HCT116 (cell line): ENCODE results near the gene GRB10. TPM values are rescaled to one million over a fixed set of nuclear protein-coding genes. Genes with fewer than 3 reads are reported as not detected.

ENCODE experiments used
- ATAC-seq: fragments of 200-7000 bp; cut with Tn5 transposase; 2 replicates; pipeline ENCODE4 v1.9.1; 2020; ENCODE audit warnings: mild to moderate bottlenecking, moderate library complexity
- BruUV-seq: library from RNA; stranded (reverse); fragments of 400-500 nt; replicated peaks from 2 replicates; lab custom pipeline; 2021; lab: Mats Ljungman, UMichigan
- CTCF ChIA-PET: fragments of 300-600 bp; sonication (Branson Sonifier 250); formaldehyde crosslinking; loops from one replicate; lab custom pipeline; 2021; ENCODE audit warnings: antibody characterized with exemption; lab: Charles Lee
- POLR2A ChIA-PET: fragments of 300-600, 350-600 bp; sonication (Branson Sonifier 250); formaldehyde crosslinking; loops from one replicate; lab custom pipeline; 2021; ENCODE audit warnings: antibody characterized with exemption; lab: Charles Lee
- RAD21 ChIA-PET, 2 experiments: fragments of 300-600 bp; sonication (Branson Sonifier 250); formaldehyde crosslinking; loops; one replicate each; lab custom pipeline; 2023; ENCODE audit warnings: low total read pairs in 2 of 2; ENCODE audit not compliant: uncharacterized antibody in 2 of 2, unreplicated experiment in 2 of 2, low non-redundant PET in 1 of 2; lab: Charles Lee
- DNase-seq: peaks from one replicate; pipeline ENCODE4 v3.0.0-alpha.2; 2010; ENCODE audit warnings: low read depth, low spot score
- H2AFZ ChIP-seq: fragments of 200-600 bp; shearing (Covaris generic), sonication (generic); 2 replicates; pipeline ENCODE4 v1.6.1; 2017; ENCODE audit warnings: low read depth, mixed run types, mixed read lengths, antibody characterized with exemption, low read length; ENCODE audit not compliant: poor library complexity, severe bottlenecking
- H3K27ac ChIP-seq: 2 replicates; pipeline ENCODE4 v1.5.1; 2012; ENCODE audit warnings: low read depth, low read length
- H3K27me3 ChIP-seq: fragments of 200-600 bp; sonication (generic); 2 replicates; pipeline ENCODE4 v1.6.1; 2016; ENCODE audit warnings: mixed run types, low read length, mixed read lengths; ENCODE audit not compliant: insufficient read depth
- H3K36me3 ChIP-seq, 2 experiments: fragments of 200-500 bp in 1 of 2; fragments of 200-600 bp in 1 of 2; sonication (Bioruptor generic) in 1 of 2; sonication (generic) in 1 of 2; 2 replicates each; pipeline versions ENCODE4 v1.5.1 to v1.6.1; 2014 to 2016; ENCODE audit warnings: low read length in 2 of 2, inconsistent platforms in 1 of 2, mixed read lengths in 1 of 2, mixed run types in 1 of 2; ENCODE audit not compliant: insufficient read depth in 2 of 2, control insufficient read depth in 1 of 2
- H3K4me1 ChIP-seq, 2 experiments: fragments of 200-600 bp in 1 of 2; sonication (generic) in 1 of 2; 2 replicates each; pipeline versions ENCODE4 v1.5.1 to v1.6.1; 2012 to 2017; ENCODE audit warnings: low read length in 2 of 2, inconsistent platforms in 1 of 2, mild to moderate bottlenecking in 1 of 2, mixed read lengths in 1 of 2, mixed run types in 1 of 2, moderate library complexity in 1 of 2; ENCODE audit not compliant: insufficient read depth in 2 of 2, control insufficient read depth in 1 of 2
- H3K4me2 ChIP-seq: fragments of 200-600 bp; sonication (generic); 2 replicates; pipeline ENCODE4 v1.6.1; 2017; ENCODE audit warnings: mixed run types, low read length, mixed read lengths
- H3K4me3 ChIP-seq, 2 experiments: fragments of 200-600 bp in 1 of 2; sonication (generic) in 1 of 2; replicated peaks in 1 of 2; 2 replicates each; pipeline ENCODE4 v1.5.1; 2011 to 2016; ENCODE audit warnings: low read length in 2 of 2, control low read depth in 1 of 2, low read depth in 1 of 2, mild to moderate bottlenecking in 1 of 2, mixed read lengths in 1 of 2, mixed run types in 1 of 2
- H3K79me2 ChIP-seq: fragments of 200-600 bp; sonication (generic); 2 replicates; pipeline ENCODE4 v1.6.1; 2017; ENCODE audit warnings: mild to moderate bottlenecking, mixed run types, low read length, moderate library complexity, mixed read lengths; ENCODE audit not compliant: insufficient read depth
- H3K9ac ChIP-seq: fragments of 200-600 bp; sonication (generic); 2 replicates; pipeline ENCODE4 v1.6.1; 2016; ENCODE audit warnings: low read length, mixed read lengths
- H3K9me2 ChIP-seq: fragments of 200-600 bp; sonication (generic), shearing (Covaris generic); 2 replicates; pipeline ENCODE4 v1.6.1; 2017; ENCODE audit warnings: mixed run types, mild to moderate bottlenecking, moderate library complexity; ENCODE audit not compliant: insufficient read depth
- H3K9me3 ChIP-seq, 2 experiments: fragments of 200-500 bp in 1 of 2; fragments of 200-600 bp in 1 of 2; sonication (Bioruptor generic) in 1 of 2; sonication (generic) in 1 of 2; 2 replicates each; pipeline ENCODE4 v1.6.1; 2014 to 2017; ENCODE audit warnings: low read length in 2 of 2, mixed read lengths in 2 of 2, inconsistent platforms in 1 of 2, low read depth in 1 of 2, mild to moderate bottlenecking in 1 of 2, mixed run types in 1 of 2, moderate library complexity in 1 of 2; ENCODE audit not compliant: control insufficient read depth in 1 of 2, insufficient read depth in 1 of 2
- H4K20me1 ChIP-seq: fragments of 200-600 bp; sonication (generic), shearing (Covaris generic); 2 replicates; pipeline ENCODE4 v1.6.1; 2017; ENCODE audit warnings: mixed run types, mild to moderate bottlenecking, moderate library complexity; ENCODE audit not compliant: insufficient read depth
- EGR1 ChIP-seq: IDR thresholded peaks from 2 replicates; pipeline ENCODE4 v1.6.1; 2012; ENCODE audit warnings: low read depth
- EZH2 ChIP-seq: fragments of 200-600 bp; sonication (generic); IDR thresholded peaks from 2 replicates; pipeline ENCODE4 v1.6.1; 2017; ENCODE audit warnings: antibody characterized with exemption, mixed run types
- JUND ChIP-seq: IDR thresholded peaks from 2 replicates; pipeline ENCODE4 v1.6.1; 2012
- POLR2AphosphoS5 ChIP-seq: IDR thresholded peaks from 2 replicates; pipeline ENCODE4 v1.6.1; 2011; ENCODE audit warnings: mild to moderate bottlenecking, low read depth, low read length, moderate library complexity
- SIN3A ChIP-seq: IDR thresholded peaks from 2 replicates; pipeline ENCODE4 v1.6.1; 2012; ENCODE audit warnings: low read depth
- SP1 ChIP-seq: IDR thresholded peaks from 2 replicates; pipeline ENCODE4 v1.6.1; 2012; ENCODE audit warnings: low read depth
- SRF ChIP-seq: IDR thresholded peaks from 2 replicates; pipeline ENCODE4 v1.6.1; 2012; ENCODE audit warnings: low read depth
- TCF7L2 ChIP-seq: IDR thresholded peaks from 2 replicates; pipeline ENCODE4 v1.7.0; 2011; ENCODE audit warnings: borderline replicate concordance, inconsistent platforms; ENCODE audit not compliant: insufficient read depth, insufficient read length; ENCODE audit errors: extremely low read depth
- YY1 ChIP-seq: IDR thresholded peaks from 2 replicates; pipeline ENCODE4 v1.6.1; 2011; ENCODE audit warnings: low read length, low read depth, moderate library complexity, mild to moderate bottlenecking; ENCODE audit not compliant: insufficient replicate concordance; ENCODE audit errors: extremely low read depth
- ZBTB33 ChIP-seq: IDR thresholded peaks from 2 replicates; pipeline ENCODE4 v1.6.1; 2011; ENCODE audit warnings: mild to moderate bottlenecking, low read length, moderate library complexity; ENCODE audit not compliant: insufficient replicate concordance; ENCODE audit errors: extremely low read depth
- ZNF274 ChIP-seq: fragments of 200-500 bp; sonication (Bioruptor generic); IDR thresholded peaks from 2 replicates; pipeline ENCODE4 v1.6.1; 2014; ENCODE audit warnings: mild to moderate bottlenecking, low read depth, low read length, inconsistent platforms
- intact Hi-C: fragments of 100-400 bp; cut with micrococcal nuclease; formaldehyde crosslinking; loops from 2 replicates; pipeline ENCODE4 v1.10.0; 2022
- total RNA-seq: library from RNA; stranded (reverse); gene quantifications from one replicate; pipeline ENCODE4 v1.2.1, GENCODE V29; 2021; ENCODE audit not compliant: unreplicated experiment
- TF ChIP-seq, protein P1 (sequence below), 3 experiments: fragments of 200-600 bp in 1 of 3; sonication (generic) in 1 of 3; IDR thresholded peaks in 2 of 3; conservative IDR thresholded peaks in 1 of 3; 2 replicates each; pipeline ENCODE4 v1.5.1; 2012 to 2017; ENCODE audit warnings: low read depth in 2 of 3, low read length in 2 of 3, antibody characterized with exemption in 1 of 3, borderline replicate concordance in 1 of 3, control low read depth in 1 of 3, mild to moderate bottlenecking in 1 of 3, mixed read lengths in 1 of 3, mixed run types in 1 of 3, moderate library complexity in 1 of 3; ENCODE audit not compliant: insufficient read depth in 1 of 3

The GRB10 gene
- total RNA-seq, 1 experiment from 2014 or later = 37.3 TPM

DNA sequence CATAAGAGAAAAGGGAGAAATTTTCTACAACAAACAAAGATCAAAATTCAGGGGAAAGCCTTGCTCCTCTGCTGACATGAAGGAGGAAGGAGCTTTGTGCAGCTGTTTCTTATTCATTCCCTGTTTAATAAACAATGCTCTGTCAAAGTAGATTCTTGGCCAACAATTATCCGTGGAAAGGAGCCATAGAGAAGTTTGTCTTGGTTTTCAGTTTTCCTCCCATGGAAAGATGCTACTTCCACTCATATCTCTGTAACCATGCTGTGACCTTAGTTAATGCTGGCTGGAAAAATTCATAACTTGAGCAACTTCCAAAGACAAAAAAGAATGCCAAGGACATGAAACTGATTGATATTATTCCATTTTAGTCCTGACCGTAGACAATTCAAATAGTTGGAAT, 225.6 kb downstream of the GRB10 start (continued):
- TF ChIP-seq, protein P1, sequence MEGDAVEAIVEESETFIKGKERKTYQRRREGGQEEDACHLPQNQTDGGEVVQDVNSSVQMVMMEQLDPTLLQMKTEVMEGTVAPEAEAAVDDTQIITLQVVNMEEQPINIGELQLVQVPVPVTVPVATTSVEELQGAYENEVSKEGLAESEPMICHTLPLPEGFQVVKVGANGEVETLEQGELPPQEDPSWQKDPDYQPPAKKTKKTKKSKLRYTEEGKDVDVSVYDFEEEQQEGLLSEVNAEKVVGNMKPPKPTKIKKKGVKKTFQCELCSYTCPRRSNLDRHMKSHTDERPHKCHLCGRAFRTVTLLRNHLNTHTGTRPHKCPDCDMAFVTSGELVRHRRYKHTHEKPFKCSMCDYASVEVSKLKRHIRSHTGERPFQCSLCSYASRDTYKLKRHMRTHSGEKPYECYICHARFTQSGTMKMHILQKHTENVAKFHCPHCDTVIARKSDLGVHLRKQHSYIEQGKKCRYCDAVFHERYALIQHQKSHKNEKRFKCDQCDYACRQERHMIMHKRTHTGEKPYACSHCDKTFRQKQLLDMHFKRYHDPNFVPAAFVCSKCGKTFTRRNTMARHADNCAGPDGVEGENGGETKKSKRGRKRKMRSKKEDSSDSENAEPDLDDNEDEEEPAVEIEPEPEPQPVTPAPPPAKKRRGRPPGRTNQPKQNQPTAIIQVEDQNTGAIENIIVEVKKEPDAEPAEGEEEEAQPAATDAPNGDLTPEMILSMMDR (IDR thresholded peaks at IDR 0.05 in 2 of 3, conservative IDR thresholded peaks at IDR 0.05 in 1 of 3; ENCODE audit: borderline replicate concordance in 1 of 3, insufficient read depth in 1 of 3, low read depth in 2 of 3, low read length in 2 of 3) = no peak
- TF ChIP-seq POLR2AphosphoS5 = no peak
- no peak for TF ChIP-seq TCF7L2
- TF ChIP-seq ZBTB33 = no peak
- TF ChIP-seq SRF = no peak
- TF ChIP-seq EGR1 = no peak
- no peak for TF ChIP-seq YY1

DNA sequence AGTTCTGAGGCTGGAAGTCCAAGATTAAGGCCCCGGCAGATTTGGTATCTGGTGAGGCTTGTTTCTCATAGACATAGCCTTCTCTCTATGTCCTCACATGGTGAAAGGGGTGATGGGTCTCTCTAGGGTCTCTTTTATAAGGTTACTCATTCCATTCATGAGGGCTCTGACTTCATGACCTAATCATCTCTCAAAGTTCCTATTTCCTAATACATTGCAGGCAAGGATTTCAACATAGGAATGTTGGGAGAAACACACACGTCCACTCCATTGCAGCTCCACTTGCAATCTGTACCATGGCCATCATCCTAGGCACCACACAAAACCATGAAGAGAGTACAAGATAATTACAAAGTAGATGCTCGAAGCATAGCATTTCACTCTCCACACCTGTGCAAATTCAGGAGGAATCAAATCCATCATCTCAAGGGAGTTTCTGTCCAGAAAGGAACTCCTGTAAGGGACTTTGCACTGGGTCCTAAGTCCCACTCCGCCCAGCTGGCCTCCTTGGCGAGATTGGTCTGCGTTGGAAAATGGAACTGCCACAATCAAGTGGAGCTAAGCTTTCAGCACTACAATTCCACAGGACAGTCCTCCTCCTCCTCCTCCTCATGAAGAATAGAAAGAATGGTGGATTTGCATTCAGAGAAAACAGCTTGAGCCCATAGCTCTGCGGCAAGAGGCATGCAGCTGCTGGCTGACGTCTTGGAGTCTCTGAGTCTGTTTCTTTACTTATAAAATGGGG, 226.3 kb downstream of the GRB10 start:
- Histone ChIP-seq H3K27me3 (peaks cover 29% of the 10 kb centered on the region; the same call in 1 of the 2 replicates), H3K9ac (no peak overlapping the region), H3K9me2 (no peaks in the 10 kb centered on the region), H3K4me2 (no peak overlapping the region), H3K4me3 (no peak overlapping the region), H3K79me2 (no peaks in the 10 kb centered on the region), H3K4me1 (no peaks in the 10 kb centered on the region), H3K27ac (no peak overlapping the region), H2AFZ (no peak overlapping the region), H3K36me3 (no peaks in the 10 kb centered on the region), H4K20me1 (no peaks in the 10 kb centered on the region), H3K9me3 (no peaks in the 10 kb centered on the region)
- ChIA-PET CTCF (no interaction called here), POLR2A (no interaction called here), RAD21 (no interaction called here)
- no peak for TF ChIP-seq ZNF274
- TF ChIP-seq JUND = no peak
- TF ChIP-seq SIN3A = no peak
- no peak for TF ChIP-seq SP1
- TF ChIP-seq EZH2 = no peak
- BruUV-seq = no TSS peak
- ATAC-seq (no peak), DNase-seq (no peak)
- intact Hi-C loops = no loop called here
